SU-DHL-6 (cell line): Measurements from ENCODE around the gene TMEM127.

Source experiments
- EZH2phosphoT487 ChIP-seq: fragments of 200-600 bp; sonication (generic), shearing (Covaris generic); conservative IDR thresholded peaks from 2 replicates; pipeline ENCODE4 v1.6.1; 2018; ENCODE audit warnings: mild to moderate bottlenecking, antibody characterized with exemption, low read length, moderate library complexity, mixed read lengths
- TF ChIP-seq, protein P1 (sequence below): fragments of 200-600 bp; sonication (generic); IDR thresholded peaks from one replicate; pipeline ENCODE4 v1.5.1; 2017; ENCODE audit warnings: antibody characterized with exemption, mild to moderate bottlenecking, low read length, moderate library complexity; ENCODE audit not compliant: insufficient read depth, poor library complexity, severe bottlenecking

DNA sequence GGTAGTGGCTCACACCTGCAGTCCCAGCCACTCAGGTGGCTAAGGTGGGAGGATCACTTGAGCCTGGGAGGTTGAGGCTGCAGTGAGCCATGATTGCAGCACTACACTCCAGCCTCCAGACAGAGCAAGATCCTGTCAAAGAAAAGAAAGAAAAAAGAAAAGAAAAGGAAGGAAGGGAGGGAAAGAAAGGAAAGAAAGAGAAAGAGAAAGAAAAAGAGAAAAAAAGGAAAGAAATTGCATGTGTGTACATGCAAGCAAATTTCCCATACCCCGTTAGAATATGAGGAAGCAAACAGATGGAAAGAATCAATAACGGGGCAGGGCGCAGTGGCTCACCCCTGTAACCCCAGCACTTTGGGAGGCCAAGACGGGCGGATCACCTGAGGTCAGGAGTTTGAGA lies 17.9 kb downstream of the TMEM127 start:
- TF ChIP-seq, protein P1, sequence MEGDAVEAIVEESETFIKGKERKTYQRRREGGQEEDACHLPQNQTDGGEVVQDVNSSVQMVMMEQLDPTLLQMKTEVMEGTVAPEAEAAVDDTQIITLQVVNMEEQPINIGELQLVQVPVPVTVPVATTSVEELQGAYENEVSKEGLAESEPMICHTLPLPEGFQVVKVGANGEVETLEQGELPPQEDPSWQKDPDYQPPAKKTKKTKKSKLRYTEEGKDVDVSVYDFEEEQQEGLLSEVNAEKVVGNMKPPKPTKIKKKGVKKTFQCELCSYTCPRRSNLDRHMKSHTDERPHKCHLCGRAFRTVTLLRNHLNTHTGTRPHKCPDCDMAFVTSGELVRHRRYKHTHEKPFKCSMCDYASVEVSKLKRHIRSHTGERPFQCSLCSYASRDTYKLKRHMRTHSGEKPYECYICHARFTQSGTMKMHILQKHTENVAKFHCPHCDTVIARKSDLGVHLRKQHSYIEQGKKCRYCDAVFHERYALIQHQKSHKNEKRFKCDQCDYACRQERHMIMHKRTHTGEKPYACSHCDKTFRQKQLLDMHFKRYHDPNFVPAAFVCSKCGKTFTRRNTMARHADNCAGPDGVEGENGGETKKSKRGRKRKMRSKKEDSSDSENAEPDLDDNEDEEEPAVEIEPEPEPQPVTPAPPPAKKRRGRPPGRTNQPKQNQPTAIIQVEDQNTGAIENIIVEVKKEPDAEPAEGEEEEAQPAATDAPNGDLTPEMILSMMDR, result no peak
- no peak for TF ChIP-seq EZH2phosphoT487
